GM21786 (cell line): ENCODE data around the gene AQP12A.
"Not testable (repeated sequence)": the region's sequence is repeated elsewhere in the genome, so short reads cannot be mapped to it uniquely, and the experiment has no call there.

Experiments used
- ATAC-seq: cut with Tn5 transposase; IDR thresholded peaks from one replicate; pipeline ENCODE4 v1.9.1; 2021; ENCODE audit not compliant: unreplicated experiment

The AQP12A gene

DNA sequence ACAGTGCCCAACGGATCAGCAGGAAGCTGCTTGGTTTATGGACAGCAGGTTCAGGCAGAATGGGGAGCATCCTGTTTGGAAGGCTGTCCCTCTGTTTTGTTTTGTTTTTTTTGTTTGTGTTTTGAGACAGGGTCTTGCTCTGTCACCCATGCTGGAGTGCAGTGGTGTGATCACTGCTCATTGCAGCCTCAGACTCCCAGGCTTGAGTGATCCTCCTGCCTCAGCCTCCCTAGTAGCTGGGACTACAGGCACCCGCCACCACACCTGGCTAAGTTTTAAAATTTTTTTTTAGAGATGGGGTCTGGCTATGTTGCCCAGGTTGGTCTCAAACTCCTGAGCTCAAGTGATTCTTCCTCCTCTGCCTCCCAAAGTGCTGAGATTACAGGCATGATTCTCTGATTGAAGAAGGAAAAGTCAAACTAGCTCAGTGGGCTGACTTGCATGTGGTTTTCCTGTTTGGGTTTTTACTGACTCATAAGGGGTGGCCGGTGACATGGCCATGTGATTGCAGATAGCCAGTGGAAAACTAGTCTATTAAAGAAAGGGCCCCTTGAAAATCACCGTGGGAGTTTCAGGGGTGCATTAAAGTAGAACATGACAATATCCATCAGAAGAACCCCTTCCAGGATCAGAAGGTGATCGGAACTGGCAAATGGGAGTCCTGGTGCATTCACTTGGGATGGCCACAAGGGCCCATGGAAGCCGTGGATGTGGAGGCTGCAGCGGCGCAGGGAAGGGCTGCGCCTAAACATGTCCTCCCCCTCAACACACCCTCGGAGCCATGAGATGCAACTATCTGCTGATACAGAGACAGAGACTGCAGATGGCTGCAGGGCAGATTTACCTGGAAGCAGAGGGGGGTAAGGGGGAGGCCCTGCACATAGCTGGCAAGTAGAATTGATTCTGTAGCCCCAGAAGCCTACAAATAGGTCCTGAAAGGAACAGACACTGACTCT is 35.5 kb upstream of the AQP12A start:
- no peak for ATAC-seq

GRCh38 chr2:240659883-240660282 is 31.8 kb upstream of the AQP12A start:
- not testable (repeated sequence) for ATAC-seq

DNA sequence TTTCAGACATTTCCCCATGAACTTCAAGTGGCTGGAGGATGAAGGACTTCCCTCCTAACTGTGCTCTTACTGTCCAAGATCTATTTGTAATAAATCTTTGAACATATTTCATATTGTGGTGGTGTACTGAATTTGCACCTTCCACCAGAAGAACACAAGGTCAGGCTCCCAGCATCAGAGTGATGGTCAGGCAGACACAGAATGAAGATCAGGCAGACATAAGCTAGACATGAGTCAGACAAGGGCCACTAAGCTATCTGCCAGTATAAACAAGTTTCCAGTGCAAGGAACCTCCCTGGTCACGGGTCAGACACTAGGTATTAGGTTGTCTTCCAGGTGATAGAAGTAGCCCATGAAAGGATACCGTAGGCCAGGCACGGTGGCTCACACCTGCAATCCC is 29.0 kb upstream of the AQP12A start:
- ATAC-seq, result no peak

DNA sequence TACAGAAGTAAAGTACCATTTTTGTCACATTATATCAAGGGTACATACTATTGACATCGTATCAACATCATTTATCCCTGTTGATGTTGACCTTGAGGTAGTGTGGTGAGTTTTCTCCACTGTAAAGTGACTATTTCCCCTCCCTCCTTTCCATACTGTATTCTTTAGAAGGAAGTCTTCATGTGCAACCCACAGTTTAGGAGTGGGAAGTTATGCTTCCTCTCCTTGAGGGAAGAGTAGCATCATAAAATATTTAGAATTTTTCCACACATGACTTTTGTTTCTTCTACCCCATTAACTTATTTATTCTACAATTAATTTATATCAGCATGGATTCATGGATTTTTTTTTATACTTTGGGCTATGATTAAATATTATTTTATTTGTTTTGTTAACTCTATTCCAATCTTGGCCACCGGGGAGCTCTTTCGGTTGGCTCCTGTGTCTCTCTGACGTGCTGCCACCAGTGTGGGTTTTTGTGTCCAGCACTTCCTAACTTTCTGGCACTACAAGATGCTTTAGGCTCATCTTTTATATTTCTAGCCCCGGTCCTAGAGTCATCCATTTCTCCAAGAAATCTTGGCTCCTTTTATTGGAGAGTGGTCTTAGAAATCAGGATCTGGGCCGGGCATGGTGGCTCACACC is 28.0 kb upstream of the AQP12A start:
- ATAC-seq, result no peak

DNA sequence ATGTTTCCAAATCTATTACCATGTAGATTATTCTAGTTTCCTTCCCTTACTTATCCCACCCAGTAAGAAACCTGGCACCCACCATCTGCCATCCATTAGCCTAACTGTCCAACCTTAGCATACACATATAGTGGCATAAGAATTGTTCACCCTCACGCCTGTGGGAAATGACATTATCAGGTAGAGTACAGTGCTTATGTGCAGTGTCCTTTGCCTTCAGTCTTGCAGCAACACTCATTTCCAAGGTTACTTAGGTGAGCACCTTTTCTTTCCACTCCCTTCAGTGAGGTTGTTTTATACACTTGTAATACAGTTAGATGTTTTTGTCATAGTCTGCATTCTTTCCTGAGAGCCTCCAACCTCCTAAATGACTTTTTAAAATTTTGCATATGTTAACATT is 27.0 kb upstream of the AQP12A start:
- no peak for ATAC-seq

DNA sequence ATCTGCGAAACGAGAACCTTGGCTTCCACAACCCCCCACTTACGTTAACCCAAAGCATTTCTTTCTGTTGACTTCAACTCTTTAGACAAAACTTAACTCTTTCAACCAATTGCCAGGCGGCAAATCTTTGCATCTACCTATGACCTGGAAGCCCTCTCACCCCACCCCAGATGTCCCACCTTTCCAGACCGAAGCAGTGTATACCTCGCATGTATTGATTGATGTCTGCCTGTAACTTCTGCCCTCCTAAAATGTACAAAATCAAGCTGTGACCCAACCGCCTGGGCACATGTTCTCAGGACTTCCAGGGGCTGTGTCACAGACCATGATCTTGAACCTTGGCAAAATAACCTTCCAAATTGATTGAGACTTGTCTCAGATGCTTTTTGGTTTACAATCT is 21.3 kb upstream of the AQP12A start:
- ATAC-seq, result no peak

DNA sequence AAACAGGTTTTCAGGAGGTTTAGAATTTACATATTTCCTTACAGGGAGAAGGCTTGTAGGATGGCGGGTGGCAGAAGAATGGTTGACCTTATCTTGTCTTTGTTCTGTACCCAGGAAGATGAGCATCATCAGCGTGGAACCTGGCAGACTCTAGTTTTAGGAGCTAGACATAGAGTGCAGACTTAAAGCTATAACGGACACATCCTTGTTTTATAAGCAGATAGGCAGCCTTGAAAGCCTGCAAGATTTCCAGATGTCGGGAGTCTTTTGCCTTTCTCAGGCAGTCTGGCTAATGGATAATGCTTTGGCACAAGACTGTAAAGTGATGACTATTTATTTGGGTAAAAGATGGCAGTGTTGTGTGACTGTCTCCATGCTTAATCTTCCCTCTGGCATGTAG is 20.7 kb upstream of the AQP12A start:
- ATAC-seq, result no peak

GRCh38 chr2:240672076-240672700 is 19.5 kb upstream of the AQP12A start:
- ATAC-seq, result no peak

GRCh38 chr2:240672701-240673190 is 18.9 kb upstream of the AQP12A start:
- ATAC-seq, result no peak

DNA sequence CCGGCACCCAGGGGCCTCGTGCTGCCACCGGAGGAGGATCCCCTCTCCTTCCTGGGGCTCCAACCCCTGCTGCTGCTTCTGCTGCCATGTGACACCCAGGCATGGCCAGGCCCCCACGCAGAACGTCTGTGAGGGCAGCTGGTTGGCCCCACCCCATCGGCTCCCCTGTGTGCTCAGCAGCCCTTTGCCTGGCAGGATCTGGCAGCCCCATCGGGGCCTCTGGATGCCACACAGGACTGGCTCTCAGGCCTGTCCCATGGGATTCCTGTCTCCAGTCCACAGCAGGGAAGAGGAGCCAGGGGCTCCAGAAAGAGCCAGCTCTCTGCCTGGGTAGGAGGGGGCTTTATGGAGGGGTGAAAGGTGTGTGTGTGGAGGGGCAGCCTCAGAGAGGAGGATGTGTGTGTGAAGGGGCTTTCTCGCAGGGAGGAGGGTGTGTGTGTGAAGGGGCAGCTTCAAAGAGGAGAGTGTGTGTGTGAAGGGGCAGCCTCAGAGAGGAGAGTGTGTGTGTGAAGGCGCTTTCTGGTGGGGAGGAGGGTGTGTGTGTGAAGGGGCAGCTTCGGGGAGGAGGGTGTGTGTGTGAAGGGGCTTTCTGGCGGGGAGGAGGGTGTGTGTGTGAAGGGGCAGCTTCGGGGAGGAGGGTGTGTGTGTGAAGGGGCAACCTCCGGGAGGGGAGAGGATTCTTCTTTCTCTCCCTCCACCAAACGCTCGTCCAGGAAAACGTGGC is 17.0 kb upstream of the AQP12A start:
- ATAC-seq, result not testable (repeated sequence)

GRCh38 chr2:240675345-240675744 is 16.3 kb upstream of the AQP12A start:
- not testable (repeated sequence) for ATAC-seq

GRCh38 chr2:240678043-240678442 is 13.6 kb upstream of the AQP12A start:
- not testable (repeated sequence) for ATAC-seq

- not testable (repeated sequence) for ATAC-seq
These were observed 12.8 kb upstream of the AQP12A start for GRCh38 chr2:240678909-240679308.

GRCh38 chr2:240680185-240680584 is 11.5 kb upstream of the AQP12A start:
- not testable (repeated sequence) for ATAC-seq

DNA sequence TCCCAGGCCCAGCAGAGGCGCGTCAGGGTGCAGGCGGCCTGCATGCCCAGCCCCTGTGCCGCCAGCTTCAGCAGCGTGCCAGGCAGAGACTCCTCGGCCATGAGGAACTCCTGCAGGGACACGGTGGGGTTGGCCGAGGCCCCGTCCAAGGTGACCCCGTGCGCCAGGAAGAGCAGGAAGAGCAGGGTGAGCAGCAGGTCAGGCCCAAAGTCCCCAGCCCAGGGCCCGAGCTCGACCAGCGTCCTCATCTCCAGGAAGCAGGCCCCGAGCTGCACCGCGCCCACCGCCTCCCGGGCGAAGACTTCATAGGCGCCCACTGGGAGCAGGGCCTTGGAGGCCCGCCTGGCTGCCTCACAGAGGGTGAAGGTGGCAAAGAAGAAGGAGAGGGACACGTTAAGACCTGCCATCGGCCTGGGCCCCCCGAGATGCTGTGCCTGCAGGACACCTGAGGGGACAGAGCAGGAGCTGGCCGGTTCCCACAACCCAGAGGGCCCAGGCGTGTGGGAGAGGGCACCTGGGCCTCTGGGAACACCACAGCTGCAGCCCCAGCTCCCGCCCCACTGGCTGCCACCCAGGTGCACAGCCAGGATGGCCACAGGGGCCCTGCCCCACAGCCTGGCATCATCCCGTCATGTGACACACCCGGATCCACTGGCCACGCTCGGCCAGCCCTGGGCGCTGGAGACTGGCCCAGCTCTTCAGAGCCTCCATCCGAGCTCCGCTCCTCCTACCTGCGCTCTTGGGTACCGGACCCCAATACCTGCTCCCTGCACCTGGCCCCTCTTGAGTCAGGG is 9.0 kb upstream of the AQP12A start, which contains the start of gene AQP12B:
TSS of gene AQP12B (minus strand) at position 455 of the 794 bp plus-strand sequence. CDS start at position 407, 48 bp downstream.
- not testable (repeated sequence) for ATAC-seq

GRCh38 chr2:240683329-240683979 is 8.2 kb upstream of the AQP12A start:
- not testable (repeated sequence) for ATAC-seq

- not testable (repeated sequence) for ATAC-seq
These were observed 7.5 kb upstream of the AQP12A start for GRCh38 chr2:240683980-240684728.

DNA sequence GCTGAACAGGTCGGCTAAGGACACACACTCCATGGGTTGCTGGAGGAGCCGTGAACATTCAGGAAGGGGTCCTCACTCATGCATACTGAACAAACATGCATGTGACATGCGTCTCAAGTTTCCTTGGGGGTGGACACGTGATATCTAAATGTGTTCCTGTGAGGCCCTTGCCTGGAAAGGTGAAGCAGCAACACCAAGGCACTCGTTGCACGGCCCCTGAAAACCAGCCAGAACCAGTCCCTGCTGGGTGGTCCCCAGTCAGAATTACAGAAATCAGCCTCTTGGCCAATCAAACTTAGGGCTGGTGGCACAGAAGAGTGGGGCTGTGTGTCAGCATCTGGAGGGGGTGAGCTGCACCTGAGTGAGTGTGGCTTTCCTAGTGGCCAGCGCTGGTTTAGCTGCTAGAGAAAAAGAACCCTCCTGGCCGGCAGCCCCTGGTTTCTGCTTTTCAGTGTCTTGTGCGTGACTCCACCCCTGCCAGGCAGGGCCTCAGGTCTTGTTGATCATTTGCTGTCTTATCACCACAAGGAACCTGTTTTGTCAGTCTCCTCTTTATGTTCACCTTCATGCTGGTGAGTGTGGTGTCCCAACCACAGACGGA is 5.8 kb upstream of the AQP12A start:
- no peak for ATAC-seq
